Stimulated activated CD4-positive, alpha-beta T cell treated with anti-CD3 and anti-CD28 coated beads, TNF-alpha, amount 100 ng/mL, for 24 hours (primary cell): ENCODE results near the gene GPR62.

Experiments
- DNase-seq, 3 experiments: peaks; one replicate each; pipeline ENCODE4 v3.0.0-alpha.2; 2020; ENCODE audit warnings: low read depth in 3 of 3

GPR62 gene

GRCh38 chr3:51955893-51956770 lies 951 bp downstream of the GPR62 start:
- DNase-seq: peak in 1 of 3 experiments; percentile 31

GRCh38 chr3:51957520-51958205 lies 2.5 kb downstream of the GPR62 start:
- no peak for DNase-seq

DNA sequence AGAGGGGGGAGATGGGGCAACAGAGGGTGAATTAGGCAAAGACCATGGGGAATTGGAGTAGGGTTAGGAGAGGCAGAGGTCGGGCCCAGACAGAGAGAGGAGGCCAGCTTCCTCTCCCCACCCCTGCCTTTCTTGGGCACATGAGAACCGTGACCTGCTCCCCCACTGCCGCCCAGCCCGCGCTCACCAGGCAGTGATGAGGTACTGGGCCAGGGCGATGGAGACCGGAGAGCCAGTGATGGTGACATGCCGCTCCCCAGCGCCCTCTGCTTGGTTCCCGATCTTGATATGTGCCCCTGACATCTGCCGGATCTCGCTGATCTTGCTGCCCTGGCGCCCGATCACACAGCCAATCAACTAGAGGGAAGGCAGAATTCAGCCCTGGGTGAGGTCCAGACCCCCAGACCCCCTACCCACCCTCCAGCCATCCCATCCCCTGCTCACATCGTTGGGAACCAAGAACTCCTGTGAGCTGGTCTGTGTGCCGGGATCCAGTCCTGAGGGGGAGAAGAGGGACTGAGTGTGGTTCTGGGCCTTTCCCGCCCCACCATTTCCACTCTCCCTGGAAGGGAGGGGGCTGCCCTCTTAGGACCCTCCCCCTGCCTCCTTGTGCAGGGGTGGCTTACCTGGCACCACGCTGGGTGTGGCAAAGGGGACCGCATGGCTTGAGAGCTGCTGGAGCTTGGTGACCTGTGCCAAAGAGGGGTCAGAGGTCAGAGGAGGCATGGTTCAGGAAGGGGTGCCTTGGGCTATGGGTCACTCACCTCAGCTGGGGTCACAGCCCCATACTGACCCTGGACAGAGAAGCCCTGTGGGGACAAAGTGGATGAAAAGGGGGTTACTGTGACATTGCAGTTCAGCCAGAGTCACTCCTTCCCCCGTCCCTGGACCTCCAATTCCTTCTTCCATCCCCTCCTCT lies 3.7 kb downstream of the GPR62 start:
- DNase-seq: no peak

DNA sequence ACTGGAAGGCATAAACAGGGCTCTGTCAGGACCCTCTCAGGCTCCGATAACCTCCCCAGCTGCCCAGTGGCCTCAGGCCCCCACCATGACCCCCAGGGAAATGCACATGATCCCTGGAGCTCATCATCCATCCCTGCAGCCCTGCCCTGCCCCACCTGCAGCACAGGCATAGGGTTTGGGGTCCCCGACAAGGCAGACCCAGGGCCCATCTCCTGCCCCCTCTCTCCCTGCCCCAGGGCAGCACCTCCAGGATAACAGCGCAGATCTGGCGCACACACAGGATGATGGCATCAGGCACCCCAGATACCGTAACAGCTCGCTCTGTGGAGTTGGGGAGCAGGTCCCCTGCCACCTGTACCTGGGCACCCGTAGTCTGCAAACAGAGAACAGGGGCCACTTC lies 4.5 kb downstream of the GPR62 start:
- DNase-seq: no peak

DNA sequence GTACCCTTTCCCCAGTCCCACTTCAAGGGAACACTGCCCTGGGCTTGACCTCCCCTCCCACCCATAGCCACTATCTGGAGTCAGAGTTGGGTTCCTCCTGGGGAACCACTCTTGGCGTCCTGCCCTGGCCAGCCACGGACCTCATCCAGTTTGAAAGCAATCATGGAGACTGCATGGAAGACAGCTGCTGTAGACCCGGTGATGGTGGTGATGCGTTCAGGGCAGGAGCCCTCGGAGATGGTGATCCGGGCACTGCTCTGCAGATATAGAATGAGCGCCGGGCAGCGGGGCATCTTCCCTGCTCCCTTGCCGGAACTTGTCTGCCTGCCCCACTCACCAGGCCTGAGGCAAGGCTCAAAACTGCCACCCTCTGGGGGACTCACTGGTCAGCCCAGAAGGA lies 5.2 kb downstream of the GPR62 start:
- DNase-seq: no peak

GRCh38 chr3:51961011-51961410 lies 5.8 kb downstream of the GPR62 start:
- DNase-seq: no peak

GRCh38 chr3:51961602-51962569 lies 6.7 kb downstream of the GPR62 start:
- no peak for DNase-seq

GRCh38 chr3:51962854-51963530 lies 7.8 kb downstream of the GPR62 start:
- DNase-seq: no peak

DNA sequence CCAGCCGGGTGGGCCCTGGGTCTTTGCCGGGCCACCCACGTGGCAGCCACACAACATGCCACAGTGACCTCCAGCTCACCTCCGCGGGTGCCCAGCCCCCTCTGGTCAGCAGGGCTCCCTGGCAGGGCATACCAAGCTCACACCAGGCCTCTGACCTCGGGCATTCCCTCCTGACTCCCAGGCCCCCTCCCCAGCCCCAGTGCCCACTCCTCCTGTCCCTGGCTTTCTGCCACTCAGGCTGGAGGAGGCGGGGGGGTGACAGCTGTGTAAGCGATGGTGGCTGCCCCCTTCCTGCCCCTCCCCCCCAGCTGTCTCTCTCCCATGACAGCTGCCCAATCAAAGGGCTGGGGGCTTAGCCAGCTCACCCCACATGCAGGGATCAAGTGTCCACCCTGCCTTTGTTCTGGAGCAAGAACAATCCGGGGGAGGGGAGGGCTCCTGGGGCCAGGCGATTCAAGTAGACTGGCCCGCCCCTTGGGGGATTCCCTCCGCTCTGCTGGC lies 8.8 kb downstream of the GPR62 start:
- no peak for DNase-seq

DNA sequence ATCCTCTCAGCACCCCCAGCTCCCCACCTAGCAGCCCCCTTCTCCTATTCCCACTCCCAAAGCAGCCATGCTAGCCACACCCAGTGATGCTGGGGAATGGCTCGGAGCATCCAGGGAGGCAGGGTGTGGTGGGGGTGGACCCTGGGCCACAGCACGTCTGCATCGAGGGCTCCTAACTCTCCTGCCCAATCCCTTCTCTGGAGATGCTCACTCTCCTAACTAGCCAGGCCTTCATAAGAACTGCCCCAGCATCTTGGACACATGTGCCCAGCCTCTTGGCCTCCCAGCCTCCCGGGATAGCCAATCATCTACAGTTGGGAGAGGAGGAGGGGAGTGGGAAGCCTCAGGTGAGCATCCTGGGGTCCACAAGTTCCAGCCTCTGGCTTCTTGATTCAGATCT lies 9.3 kb downstream of the GPR62 start:
- no peak for DNase-seq

GRCh38 chr3:51966016-51966415 lies 10.8 kb downstream of the GPR62 start:
- DNase-seq: no peak

- DNase-seq: no peak
Measured at GRCh38 chr3:51966486-51966885, 11.3 kb downstream of the GPR62 start.

- no peak for DNase-seq
Measured at GRCh38 chr3:51966922-51967383, 11.8 kb downstream of the GPR62 start.

GRCh38 chr3:51967384-51968169 lies 12.4 kb downstream of the GPR62 start, which contains the start of gene PCBP4:
PCBP4 (minus strand) TSS chr3:51967454; CDS start chr3:51961240, 6,214 bp downstream.
- DNase-seq: peak in 1 of 3 experiments; percentile 33

DNA sequence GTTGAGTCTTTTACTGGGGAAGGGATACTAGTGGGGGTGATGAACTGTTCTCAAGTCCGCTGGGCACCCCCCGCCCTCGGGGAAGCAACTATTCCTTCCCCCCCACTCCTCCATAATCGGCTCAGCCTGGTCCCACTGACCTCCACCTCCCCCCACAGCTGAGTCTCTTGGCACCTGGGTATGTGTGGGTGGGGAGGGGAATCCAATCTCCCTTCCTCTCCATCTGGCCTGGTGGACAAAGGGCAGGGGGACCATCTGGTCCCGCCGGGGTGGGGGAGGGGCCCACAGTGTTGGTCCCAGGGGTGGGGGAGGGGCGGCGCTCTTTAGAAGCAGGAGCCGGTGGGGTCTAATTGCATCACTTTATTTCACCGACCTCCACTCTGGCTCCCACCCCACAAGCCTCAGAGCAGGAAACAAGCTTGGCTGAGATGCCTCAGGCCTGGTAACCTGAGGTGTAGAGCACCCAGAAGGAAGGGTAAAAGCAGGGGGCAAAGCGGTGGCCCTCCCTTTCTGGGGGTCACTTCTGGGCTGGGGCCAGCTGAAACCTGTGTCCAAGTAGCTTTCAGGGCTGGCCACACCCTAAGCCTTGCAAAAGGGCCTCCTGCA lies 13.1 kb downstream of the GPR62 start:
- DNase-seq: no peak

- DNase-seq: no peak
Measured at GRCh38 chr3:51968883-51969678, 13.9 kb downstream of the GPR62 start.

DNA sequence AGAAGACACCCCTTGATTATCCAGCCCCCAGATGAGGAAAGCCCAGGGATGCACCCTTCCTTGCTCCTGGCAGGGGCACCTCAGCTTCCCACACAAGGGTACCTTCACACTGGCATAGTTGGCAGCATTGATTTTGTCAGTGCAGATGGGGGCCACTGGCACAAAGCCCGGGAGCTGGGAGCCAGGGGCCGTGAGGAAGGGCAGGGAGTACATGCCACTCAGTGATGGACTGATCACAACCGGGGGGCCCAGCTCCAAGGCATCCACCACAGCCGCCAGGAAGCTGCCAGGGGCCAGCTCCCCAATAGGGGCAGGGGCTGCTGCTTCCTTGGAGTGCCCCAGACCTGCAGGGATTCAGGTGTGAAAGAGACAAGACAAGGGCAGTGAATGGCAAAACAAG lies 14.7 kb downstream of the GPR62 start:
- no peak for DNase-seq
